Measurements from ENCODE around the gene ALPI.

DNA sequence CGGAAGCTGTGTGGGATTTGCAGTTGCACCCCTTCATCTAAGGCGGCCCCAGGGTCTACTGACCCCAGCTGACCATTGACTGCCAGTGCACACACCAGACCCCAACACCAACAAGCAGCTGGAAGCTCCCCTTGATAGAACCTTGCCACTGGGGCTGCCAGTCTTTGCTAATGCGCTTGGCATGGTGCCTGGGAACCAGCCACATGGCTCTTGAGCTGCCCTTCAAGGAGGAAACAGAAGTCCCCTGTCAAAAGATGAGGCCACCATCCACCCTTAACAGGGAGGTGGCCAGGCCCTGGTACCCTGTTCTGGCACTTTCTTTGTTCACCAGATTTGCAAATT, 8.6 kb downstream of the ALPI start:
- TF ChIP-seq, protein P1, sequence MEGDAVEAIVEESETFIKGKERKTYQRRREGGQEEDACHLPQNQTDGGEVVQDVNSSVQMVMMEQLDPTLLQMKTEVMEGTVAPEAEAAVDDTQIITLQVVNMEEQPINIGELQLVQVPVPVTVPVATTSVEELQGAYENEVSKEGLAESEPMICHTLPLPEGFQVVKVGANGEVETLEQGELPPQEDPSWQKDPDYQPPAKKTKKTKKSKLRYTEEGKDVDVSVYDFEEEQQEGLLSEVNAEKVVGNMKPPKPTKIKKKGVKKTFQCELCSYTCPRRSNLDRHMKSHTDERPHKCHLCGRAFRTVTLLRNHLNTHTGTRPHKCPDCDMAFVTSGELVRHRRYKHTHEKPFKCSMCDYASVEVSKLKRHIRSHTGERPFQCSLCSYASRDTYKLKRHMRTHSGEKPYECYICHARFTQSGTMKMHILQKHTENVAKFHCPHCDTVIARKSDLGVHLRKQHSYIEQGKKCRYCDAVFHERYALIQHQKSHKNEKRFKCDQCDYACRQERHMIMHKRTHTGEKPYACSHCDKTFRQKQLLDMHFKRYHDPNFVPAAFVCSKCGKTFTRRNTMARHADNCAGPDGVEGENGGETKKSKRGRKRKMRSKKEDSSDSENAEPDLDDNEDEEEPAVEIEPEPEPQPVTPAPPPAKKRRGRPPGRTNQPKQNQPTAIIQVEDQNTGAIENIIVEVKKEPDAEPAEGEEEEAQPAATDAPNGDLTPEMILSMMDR (conservative IDR thresholded peaks at IDR 0.05) = no peak
- TF ChIP-seq EZH2 (IDR thresholded peaks at IDR 0.05; ENCODE audit: low read depth) = no peak

Measured in PC-9 (cell line).